NCI-H1436 (cell line): ENCODE measurements around the gene PCLO.
"Not testable (repeated sequence)": the region's sequence is repeated elsewhere in the genome, so short reads cannot be mapped to it uniquely, and the experiment has no call there.

Experiments used
- DNase-seq: peaks from one replicate; lab custom pipeline; 2025; lab: John Stamatoyannopoulos, UW

The PCLO gene

GRCh38 chr7:82964150-82964882, 198.4 kb downstream of the PCLO start:
- no peak for DNase-seq

- DNase-seq = no peak
Measured at GRCh38 chr7:82961240-82961639, 201.4 kb downstream of the PCLO start.

- DNase-seq = no peak
Measured at GRCh38 chr7:82959528-82959927, 203.2 kb downstream of the PCLO start.

GRCh38 chr7:82957521-82957920, 205.2 kb downstream of the PCLO start:
- DNase-seq = no peak

- no peak for DNase-seq
Measured at GRCh38 chr7:82953324-82954027, 209.2 kb downstream of the PCLO start.

- DNase-seq = no peak
Measured at GRCh38 chr7:82950436-82950835, 212.2 kb downstream of the PCLO start.

- no peak for DNase-seq
Measured at GRCh38 chr7:82945480-82945879, 217.2 kb downstream of the PCLO start.

GRCh38 chr7:82945056-82945455, 217.6 kb downstream of the PCLO start:
- DNase-seq = no peak

GRCh38 chr7:82932516-82932915, 230.2 kb downstream of the PCLO start:
- DNase-seq = no peak

GRCh38 chr7:82926477-82926876, 236.2 kb downstream of the PCLO start:
- no peak for DNase-seq

- no peak for DNase-seq
Measured at GRCh38 chr7:82925331-82925730, 237.4 kb downstream of the PCLO start.

GRCh38 chr7:82906502-82906901, 256.2 kb downstream of the PCLO start:
- DNase-seq = no peak

- DNase-seq = no peak
Measured at GRCh38 chr7:82904871-82905270, 257.8 kb downstream of the PCLO start.

GRCh38 chr7:82901098-82901497, 261.6 kb downstream of the PCLO start:
- not testable (repeated sequence) for DNase-seq

- DNase-seq = no peak
Measured at GRCh38 chr7:82897500-82897899, 265.2 kb downstream of the PCLO start.

- DNase-seq = not testable (repeated sequence)
Measured at GRCh38 chr7:82894341-82894740, 268.3 kb downstream of the PCLO start.

GRCh38 chr7:82886324-82886723, 276.4 kb downstream of the PCLO start:
- no peak for DNase-seq

- no peak for DNase-seq
Measured at GRCh38 chr7:82865856-82866255, 296.8 kb downstream of the PCLO start.

- no peak for DNase-seq
Measured at GRCh38 chr7:82859106-82859850, 303.4 kb downstream of the PCLO start.

GRCh38 chr7:82851121-82851520, 311.6 kb downstream of the PCLO start:
- no peak for DNase-seq

- no peak for DNase-seq
Measured at GRCh38 chr7:82841828-82842227, 320.9 kb downstream of the PCLO start.

- DNase-seq = no peak
Measured at GRCh38 chr7:82840061-82840460, 322.6 kb downstream of the PCLO start.

GRCh38 chr7:82839555-82839954, 323.1 kb downstream of the PCLO start:
- DNase-seq = no peak
